Measurements from ENCODE around the gene CRIP3. TPM values are rescaled to one million over a fixed set of nuclear protein-coding genes. Genes with fewer than 3 reads are reported as not detected.

Gene CRIP3
- total and polyA plus RNA-seq, 2 of the 13 experiments (the other 11 are each of a cell fraction or from before 2014, with no cell fraction given) = 6.3 to 9.3 TPM

DNA sequence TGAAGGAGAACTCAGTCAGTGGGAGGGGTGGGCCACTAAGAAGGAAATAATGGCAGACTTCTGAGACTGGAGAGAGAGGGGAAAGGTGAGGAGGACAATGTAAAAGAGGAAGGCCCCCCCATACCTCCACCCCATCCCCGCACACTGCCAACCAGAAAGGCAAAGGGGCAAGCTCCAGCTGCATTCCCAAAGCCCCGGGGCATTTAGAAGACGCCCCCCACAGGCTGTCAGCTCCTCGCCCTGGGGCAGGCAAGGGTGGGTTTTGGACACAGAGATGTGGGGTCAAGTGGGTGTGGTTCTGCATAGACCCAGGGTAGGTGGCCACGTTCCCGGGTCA, 31.4 kb downstream of the CRIP3 start (continued):
- TF ChIP-seq, protein P1, sequence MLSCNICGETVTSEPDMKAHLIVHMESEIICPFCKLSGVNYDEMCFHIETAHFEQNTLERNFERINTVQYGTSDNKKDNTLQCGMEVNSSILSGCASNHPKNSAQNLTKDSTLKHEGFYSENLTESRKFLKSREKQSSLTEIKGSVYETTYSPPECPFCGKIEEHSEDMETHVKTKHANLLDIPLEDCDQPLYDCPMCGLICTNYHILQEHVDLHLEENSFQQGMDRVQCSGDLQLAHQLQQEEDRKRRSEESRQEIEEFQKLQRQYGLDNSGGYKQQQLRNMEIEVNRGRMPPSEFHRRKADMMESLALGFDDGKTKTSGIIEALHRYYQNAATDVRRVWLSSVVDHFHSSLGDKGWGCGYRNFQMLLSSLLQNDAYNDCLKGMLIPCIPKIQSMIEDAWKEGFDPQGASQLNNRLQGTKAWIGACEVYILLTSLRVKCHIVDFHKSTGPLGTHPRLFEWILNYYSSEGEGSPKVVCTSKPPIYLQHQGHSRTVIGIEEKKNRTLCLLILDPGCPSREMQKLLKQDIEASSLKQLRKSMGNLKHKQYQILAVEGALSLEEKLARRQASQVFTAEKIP (CRISPR knock-in tag; IDR thresholded peaks at IDR 0.05; ENCODE audit: borderline replicate concordance) = no peak
- TF ChIP-seq, protein P2, sequence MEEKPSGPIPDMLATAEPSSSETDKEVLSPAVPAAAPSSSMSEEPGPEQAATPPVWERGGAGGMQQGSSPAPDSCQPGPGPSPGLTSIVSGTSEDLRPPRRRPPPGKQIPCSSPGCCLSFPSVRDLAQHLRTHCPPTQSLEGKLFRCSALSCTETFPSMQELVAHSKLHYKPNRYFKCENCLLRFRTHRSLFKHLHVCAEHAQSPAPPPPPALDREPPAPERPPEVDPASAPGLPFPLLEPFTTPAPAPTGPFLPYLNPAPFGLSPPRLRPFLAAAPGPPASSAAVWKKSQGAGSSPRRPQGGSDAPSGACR (CRISPR knock-in tag; IDR thresholded peaks at IDR 0.05) = 0 out of 2 replicates have a peak, but pooled peaks have one; percentile 3
- TF ChIP-seq, protein P3, sequence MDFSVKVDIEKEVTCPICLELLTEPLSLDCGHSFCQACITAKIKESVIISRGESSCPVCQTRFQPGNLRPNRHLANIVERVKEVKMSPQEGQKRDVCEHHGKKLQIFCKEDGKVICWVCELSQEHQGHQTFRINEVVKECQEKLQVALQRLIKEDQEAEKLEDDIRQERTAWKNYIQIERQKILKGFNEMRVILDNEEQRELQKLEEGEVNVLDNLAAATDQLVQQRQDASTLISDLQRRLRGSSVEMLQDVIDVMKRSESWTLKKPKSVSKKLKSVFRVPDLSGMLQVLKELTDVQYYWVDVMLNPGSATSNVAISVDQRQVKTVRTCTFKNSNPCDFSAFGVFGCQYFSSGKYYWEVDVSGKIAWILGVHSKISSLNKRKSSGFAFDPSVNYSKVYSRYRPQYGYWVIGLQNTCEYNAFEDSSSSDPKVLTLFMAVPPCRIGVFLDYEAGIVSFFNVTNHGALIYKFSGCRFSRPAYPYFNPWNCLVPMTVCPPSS (IDR thresholded peaks at IDR 0.05) = no peak
- TF ChIP-seq MYNN (CRISPR knock-in tag; IDR thresholded peaks at IDR 0.05; ENCODE audit: low read depth) (no peak), ZNF577 (CRISPR knock-in tag; IDR thresholded peaks at IDR 0.05; ENCODE audit: borderline replicate concordance, low read depth) (no peak), EZH2 (conservative IDR thresholded peaks at IDR 0.05; ENCODE audit: low read depth, low read length) (no peak), ZNF382 (CRISPR knock-in tag; IDR thresholded peaks at IDR 0.05; ENCODE audit: borderline replicate concordance) (no peak), CBX1 (IDR thresholded peaks at IDR 0.05; ENCODE audit: low read depth) (no peak), ZNF777 (CRISPR knock-in tag; IDR thresholded peaks at IDR 0.05) (0 out of 2 replicates have a peak, but pooled peaks have one; percentile 38)
- TF ChIP-seq, protein P4, sequence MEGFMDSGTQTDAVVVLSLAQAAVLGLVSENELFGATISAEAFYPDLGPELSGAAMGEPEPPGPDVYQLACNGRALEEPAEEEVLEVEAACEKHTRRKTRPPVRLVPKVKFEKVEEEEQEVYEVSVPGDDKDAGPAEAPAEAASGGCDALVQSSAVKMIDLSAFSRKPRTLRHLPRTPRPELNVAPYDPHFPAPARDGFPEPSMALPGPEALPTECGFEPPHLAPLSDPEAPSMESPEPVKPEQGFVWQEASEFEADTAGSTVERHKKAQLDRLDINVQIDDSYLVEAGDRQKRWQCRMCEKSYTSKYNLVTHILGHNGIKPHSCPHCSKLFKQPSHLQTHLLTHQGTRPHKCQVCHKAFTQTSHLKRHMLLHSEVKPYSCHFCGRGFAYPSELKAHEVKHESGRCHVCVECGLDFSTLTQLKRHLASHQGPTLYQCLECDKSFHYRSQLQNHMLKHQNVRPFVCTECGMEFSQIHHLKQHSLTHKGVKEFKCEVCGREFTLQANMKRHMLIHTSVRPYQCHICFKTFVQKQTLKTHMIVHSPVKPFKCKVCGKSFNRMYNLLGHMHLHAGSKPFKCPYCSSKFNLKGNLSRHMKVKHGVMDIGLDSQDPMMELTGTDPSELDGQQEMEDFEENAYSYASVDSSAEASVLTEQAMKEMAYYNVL (CRISPR knock-in tag; IDR thresholded peaks at IDR 0.05; ENCODE audit: borderline replicate concordance) = peak; percentile 84; the same call in 1 of the 2 replicates
- TF ChIP-seq, protein P5, sequence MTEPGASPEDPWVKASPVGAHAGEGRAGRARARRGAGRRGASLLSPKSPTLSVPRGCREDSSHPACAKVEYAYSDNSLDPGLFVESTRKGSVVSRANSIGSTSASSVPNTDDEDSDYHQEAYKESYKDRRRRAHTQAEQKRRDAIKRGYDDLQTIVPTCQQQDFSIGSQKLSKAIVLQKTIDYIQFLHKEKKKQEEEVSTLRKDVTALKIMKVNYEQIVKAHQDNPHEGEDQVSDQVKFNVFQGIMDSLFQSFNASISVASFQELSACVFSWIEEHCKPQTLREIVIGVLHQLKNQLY (CRISPR knock-in tag; IDR thresholded peaks at IDR 0.05) = no peak
- TF ChIP-seq, protein P6, sequence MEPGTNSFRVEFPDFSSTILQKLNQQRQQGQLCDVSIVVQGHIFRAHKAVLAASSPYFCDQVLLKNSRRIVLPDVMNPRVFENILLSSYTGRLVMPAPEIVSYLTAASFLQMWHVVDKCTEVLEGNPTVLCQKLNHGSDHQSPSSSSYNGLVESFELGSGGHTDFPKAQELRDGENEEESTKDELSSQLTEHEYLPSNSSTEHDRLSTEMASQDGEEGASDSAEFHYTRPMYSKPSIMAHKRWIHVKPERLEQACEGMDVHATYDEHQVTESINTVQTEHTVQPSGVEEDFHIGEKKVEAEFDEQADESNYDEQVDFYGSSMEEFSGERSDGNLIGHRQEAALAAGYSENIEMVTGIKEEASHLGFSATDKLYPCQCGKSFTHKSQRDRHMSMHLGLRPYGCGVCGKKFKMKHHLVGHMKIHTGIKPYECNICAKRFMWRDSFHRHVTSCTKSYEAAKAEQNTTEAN (CRISPR knock-in tag; conservative IDR thresholded peaks at IDR 0.05) = 0 out of 2 replicates have a peak, but pooled peaks have one; percentile 37
- TF ChIP-seq, protein P7, sequence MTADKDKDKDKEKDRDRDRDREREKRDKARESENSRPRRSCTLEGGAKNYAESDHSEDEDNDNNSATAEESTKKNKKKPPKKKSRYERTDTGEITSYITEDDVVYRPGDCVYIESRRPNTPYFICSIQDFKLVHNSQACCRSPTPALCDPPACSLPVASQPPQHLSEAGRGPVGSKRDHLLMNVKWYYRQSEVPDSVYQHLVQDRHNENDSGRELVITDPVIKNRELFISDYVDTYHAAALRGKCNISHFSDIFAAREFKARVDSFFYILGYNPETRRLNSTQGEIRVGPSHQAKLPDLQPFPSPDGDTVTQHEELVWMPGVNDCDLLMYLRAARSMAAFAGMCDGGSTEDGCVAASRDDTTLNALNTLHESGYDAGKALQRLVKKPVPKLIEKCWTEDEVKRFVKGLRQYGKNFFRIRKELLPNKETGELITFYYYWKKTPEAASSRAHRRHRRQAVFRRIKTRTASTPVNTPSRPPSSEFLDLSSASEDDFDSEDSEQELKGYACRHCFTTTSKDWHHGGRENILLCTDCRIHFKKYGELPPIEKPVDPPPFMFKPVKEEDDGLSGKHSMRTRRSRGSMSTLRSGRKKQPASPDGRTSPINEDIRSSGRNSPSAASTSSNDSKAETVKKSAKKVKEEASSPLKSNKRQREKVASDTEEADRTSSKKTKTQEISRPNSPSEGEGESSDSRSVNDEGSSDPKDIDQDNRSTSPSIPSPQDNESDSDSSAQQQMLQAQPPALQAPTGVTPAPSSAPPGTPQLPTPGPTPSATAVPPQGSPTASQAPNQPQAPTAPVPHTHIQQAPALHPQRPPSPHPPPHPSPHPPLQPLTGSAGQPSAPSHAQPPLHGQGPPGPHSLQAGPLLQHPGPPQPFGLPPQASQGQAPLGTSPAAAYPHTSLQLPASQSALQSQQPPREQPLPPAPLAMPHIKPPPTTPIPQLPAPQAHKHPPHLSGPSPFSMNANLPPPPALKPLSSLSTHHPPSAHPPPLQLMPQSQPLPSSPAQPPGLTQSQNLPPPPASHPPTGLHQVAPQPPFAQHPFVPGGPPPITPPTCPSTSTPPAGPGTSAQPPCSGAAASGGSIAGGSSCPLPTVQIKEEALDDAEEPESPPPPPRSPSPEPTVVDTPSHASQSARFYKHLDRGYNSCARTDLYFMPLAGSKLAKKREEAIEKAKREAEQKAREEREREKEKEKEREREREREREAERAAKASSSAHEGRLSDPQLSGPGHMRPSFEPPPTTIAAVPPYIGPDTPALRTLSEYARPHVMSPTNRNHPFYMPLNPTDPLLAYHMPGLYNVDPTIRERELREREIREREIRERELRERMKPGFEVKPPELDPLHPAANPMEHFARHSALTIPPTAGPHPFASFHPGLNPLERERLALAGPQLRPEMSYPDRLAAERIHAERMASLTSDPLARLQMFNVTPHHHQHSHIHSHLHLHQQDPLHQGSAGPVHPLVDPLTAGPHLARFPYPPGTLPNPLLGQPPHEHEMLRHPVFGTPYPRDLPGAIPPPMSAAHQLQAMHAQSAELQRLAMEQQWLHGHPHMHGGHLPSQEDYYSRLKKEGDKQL (CRISPR knock-in tag; IDR thresholded peaks at IDR 0.05; ENCODE audit: low read depth) = no peak
- TF ChIP-seq, protein P8, sequence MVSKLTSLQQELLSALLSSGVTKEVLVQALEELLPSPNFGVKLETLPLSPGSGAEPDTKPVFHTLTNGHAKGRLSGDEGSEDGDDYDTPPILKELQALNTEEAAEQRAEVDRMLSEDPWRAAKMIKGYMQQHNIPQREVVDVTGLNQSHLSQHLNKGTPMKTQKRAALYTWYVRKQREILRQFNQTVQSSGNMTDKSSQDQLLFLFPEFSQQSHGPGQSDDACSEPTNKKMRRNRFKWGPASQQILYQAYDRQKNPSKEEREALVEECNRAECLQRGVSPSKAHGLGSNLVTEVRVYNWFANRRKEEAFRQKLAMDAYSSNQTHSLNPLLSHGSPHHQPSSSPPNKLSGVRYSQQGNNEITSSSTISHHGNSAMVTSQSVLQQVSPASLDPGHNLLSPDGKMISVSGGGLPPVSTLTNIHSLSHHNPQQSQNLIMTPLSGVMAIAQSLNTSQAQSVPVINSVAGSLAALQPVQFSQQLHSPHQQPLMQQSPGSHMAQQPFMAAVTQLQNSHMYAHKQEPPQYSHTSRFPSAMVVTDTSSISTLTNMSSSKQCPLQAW (CRISPR knock-in tag; IDR thresholded peaks at IDR 0.05) = no peak
